Activated naive CD8-positive, alpha-beta T cell (primary cell): ENCODE results near the gene RYR3.

ENCODE experiments used
- H3K27ac Mint-ChIP-seq: one replicate; pipeline ENCODE4 v1.8.0; 2021; ENCODE audit warnings: mixed read lengths
- H3K27me3 Mint-ChIP-seq: one replicate; pipeline ENCODE4 v1.8.0; 2021; ENCODE audit warnings: mixed read lengths
- H3K36me3 Mint-ChIP-seq: one replicate; pipeline ENCODE4 v1.8.0; 2021; ENCODE audit warnings: mixed read lengths
- H3K4me1 Mint-ChIP-seq: one replicate; pipeline ENCODE4 v1.8.0; 2021; ENCODE audit warnings: low read depth, mixed read lengths
- H3K4me3 Mint-ChIP-seq: one replicate; pipeline ENCODE4 v1.8.0; 2021; ENCODE audit warnings: mild to moderate bottlenecking, mixed read lengths
- H3K9me3 Mint-ChIP-seq: one replicate; pipeline ENCODE4 v1.8.0; 2021; ENCODE audit warnings: low read depth, mixed read lengths

The RYR3 gene

DNA sequence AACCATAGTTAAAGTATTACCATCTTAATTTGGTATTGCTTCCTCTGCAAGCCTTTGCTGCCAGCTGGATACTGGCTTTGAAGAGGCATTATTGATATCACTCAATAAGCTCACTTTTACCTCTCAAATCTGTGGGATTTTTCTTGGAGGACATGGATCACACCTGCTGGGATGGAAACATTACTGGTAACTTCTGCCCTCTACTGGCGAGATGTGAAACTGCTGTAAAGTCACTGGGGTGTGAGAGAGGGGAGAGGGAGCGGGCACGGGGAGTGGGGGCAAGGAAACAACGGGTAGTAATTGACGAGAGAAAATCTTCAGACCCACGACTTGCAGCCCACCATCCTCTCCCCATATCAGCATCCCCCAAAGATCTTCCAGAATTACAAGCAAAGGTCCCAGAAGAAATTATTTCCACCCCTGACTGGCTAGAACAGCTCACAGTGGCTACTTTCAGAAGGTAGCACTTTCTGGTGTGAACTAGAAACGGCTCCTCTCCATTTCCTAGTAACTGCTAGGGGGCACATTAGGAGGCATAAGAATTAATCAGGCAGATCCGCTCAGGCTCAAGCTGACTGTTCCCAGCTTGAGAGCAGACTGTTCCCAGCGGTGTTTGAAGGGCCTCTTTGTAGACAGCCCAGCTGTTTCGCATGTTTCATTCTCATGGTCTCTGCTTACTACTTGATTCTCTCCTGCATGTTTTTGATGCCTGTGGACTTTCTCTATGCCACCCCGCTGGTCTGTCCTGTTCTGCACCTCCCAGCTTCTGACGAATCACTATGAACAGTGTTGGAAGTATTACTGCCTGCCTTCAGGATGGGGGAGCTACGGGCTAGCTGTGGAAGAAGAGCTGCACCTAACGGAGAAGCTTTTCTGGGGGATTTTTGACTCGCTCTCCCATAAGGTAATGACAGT, 427.2 kb downstream of the RYR3 start:
- Mint-ChIP-seq H3K36me3 (no peaks in the 10 kb centered on the region), H3K4me1 (no peaks in the 10 kb centered on the region), H3K9me3 (no peaks in the 10 kb centered on the region), H3K4me3 (no peak overlapping the region), H3K27me3 (peaks cover 2% of the 10 kb centered on the region), H3K27ac (no peak overlapping the region)

DNA sequence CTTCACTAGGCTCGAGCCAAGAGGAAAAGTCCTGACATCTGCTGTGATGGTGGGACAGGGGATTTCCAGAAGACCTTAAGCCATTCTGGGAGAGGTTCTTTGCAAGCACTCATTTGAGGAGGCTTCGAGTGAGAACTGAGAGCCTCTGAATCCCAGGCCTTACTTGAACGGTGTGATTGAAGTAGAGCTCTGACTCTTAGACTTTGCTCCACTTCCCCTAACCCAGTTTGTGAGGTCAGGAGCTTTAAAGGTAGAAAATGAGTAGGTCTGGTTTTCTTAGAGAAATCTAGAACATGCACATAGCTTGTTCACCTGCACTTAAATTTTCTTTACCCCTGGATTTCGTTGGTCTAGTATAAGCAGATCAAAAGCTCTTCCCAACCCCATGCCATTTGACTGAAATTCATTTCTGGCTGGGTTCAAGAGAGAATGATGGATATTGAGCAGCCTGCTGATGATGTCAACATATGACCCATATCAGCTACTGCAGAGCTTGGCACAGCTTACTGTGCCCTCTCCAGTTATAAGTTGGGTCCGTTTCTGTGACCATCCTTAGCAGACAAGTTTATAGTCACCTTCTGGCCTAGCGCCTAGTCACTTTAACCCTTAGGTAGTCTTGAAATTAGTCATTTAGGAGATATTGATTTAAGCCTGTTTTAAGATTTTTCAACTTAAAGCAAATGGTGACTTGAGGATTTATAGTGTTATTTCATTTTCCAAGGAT, 428.3 kb downstream of the RYR3 start:
- Mint-ChIP-seq H3K4me1 (no peaks in the 10 kb centered on the region), H3K27ac (no peak overlapping the region), H3K27me3 (peaks cover 2% of the 10 kb centered on the region), H3K36me3 (no peaks in the 10 kb centered on the region), H3K9me3 (no peaks in the 10 kb centered on the region), H3K4me3 (no peak overlapping the region)

- no peaks in the 10 kb centered on the region for H3K9me3 Mint-ChIP-seq
- no peaks in the 10 kb centered on the region for H3K4me1 Mint-ChIP-seq
- H3K36me3 Mint-ChIP-seq, result no peaks in the 10 kb centered on the region
- H3K27me3 Mint-ChIP-seq, result peaks cover 2% of the 10 kb centered on the region
- no peak overlapping the region for H3K4me3 Mint-ChIP-seq
- H3K27ac Mint-ChIP-seq, result no peak overlapping the region
These were observed 431.5 kb downstream of the RYR3 start for GRCh38 chr15:33742306-33742705.

- Mint-ChIP-seq H3K4me3 (no peak overlapping the region), H3K4me1 (no peaks in the 10 kb centered on the region), H3K27me3 (peaks cover under 1% of the 10 kb centered on the region), H3K9me3 (no peaks in the 10 kb centered on the region), H3K27ac (no peak overlapping the region), H3K36me3 (no peaks in the 10 kb centered on the region)
These were observed 432.0 kb downstream of the RYR3 start for GRCh38 chr15:33742800-33743199.

DNA sequence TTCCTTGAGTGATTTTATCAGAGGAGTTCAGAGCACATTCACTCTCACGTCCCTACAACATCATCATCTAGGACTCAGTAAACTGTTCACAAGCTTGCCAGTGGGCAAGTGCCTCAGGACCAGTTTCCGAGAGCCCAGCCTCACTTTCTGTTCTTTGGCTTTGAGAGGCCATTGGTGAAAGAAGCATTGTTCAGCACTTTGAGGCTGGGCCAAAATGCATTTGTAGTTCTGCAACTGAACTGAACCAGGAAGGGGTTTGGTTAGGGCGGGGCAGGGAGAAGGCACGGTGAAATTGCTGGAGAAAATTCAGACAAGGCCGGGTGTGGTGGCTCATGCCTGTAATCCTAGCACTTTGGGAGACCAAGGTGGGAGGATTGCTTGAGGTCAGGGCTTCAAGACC, 435.4 kb downstream of the RYR3 start:
- Mint-ChIP-seq H3K27me3 (no peaks in the 10 kb centered on the region), H3K4me1 (no peaks in the 10 kb centered on the region), H3K4me3 (no peak overlapping the region), H3K27ac (no peak overlapping the region), H3K9me3 (no peaks in the 10 kb centered on the region), H3K36me3 (no peaks in the 10 kb centered on the region)

DNA sequence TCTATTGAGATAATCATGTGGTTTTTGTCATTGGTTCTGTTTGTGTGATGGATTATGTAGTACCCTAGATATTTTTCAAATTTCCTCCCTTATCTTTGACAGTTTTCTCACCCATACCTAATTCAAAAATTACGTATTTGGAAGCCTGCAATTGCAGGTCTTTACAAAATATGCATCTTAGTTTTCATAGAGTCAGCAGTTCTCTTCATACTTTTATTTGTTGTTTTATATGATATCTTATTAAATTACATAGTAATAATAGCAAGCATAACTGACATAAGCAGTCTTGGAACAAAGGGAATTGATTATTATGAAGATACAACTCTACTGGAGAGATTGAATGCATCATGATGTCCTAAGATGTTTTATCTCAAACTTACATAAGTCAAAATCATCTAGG, 442.2 kb downstream of the RYR3 start:
- H3K27me3 Mint-ChIP-seq, result peaks cover 13% of the 10 kb centered on the region
- H3K36me3 Mint-ChIP-seq, result no peaks in the 10 kb centered on the region
- no peaks in the 10 kb centered on the region for H3K4me1 Mint-ChIP-seq
- H3K4me3 Mint-ChIP-seq, result no peak overlapping the region
- H3K9me3 Mint-ChIP-seq, result no peaks in the 10 kb centered on the region
- H3K27ac Mint-ChIP-seq, result no peak overlapping the region

- H3K9me3 Mint-ChIP-seq, result no peaks in the 10 kb centered on the region
- H3K36me3 Mint-ChIP-seq, result no peaks in the 10 kb centered on the region
- H3K27ac Mint-ChIP-seq, result no peak overlapping the region
- H3K4me3 Mint-ChIP-seq, result no peak overlapping the region
- H3K4me1 Mint-ChIP-seq, result no peaks in the 10 kb centered on the region
- peaks cover 16% of the 10 kb centered on the region for H3K27me3 Mint-ChIP-seq
These were observed 443.5 kb downstream of the RYR3 start for GRCh38 chr15:33754242-33754641.

- Mint-ChIP-seq H3K27ac (no peak overlapping the region), H3K36me3 (no peaks in the 10 kb centered on the region), H3K27me3 (peaks cover 23% of the 10 kb centered on the region), H3K9me3 (no peaks in the 10 kb centered on the region), H3K4me3 (no peak overlapping the region), H3K4me1 (no peaks in the 10 kb centered on the region)
These were observed 446.2 kb downstream of the RYR3 start for GRCh38 chr15:33756961-33757360.

DNA sequence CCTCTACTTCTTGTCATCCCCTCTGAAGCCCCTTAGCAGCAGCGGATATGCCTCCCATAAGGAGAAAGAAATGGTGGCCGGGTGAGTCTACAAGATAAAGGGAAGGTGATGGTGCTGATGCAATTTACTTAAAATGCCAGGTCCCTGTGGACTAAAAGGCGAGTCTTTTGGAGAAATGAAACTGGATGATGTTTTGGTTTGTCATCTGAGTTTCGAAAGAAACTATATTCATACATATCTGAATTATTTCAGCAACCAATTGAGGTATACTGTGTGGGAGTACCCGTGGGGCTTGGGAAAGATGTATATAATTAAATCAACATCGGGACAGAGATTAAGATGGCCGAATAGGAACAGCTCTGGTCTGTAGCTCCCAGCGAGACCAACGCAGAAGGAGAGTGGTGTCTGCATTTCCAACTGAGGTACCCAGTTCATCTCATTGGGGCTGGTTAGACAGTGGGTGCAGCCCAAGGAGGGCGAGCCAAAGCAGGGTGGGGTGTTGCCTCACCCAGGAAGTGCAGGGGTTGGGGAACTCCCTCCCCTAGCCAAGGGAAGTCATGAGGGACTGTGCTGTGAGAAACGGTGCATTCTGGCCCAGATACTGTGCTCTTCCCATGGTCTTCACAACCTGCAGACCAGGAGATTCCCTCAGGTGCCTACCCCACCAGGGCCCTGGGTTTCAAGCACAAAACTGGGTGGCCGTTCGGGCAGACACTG, 446.9 kb downstream of the RYR3 start:
- Mint-ChIP-seq H3K27me3 (peaks cover 23% of the 10 kb centered on the region), H3K4me1 (no peaks in the 10 kb centered on the region), H3K36me3 (no peaks in the 10 kb centered on the region), H3K27ac (no peak overlapping the region), H3K4me3 (no peak overlapping the region), H3K9me3 (no peaks in the 10 kb centered on the region)

- Mint-ChIP-seq H3K36me3 (no peaks in the 10 kb centered on the region), H3K27ac (no peak overlapping the region), H3K4me1 (no peaks in the 10 kb centered on the region), H3K9me3 (no peaks in the 10 kb centered on the region), H3K27me3 (peaks cover 2% of the 10 kb centered on the region), H3K4me3 (no peak overlapping the region)
These were observed 455.6 kb downstream of the RYR3 start for GRCh38 chr15:33766389-33766788.

- Mint-ChIP-seq H3K27me3 (no peaks in the 10 kb centered on the region), H3K4me1 (no peaks in the 10 kb centered on the region), H3K36me3 (no peaks in the 10 kb centered on the region), H3K27ac (no peak overlapping the region), H3K9me3 (no peaks in the 10 kb centered on the region), H3K4me3 (no peak overlapping the region)
These were observed 458.0 kb downstream of the RYR3 start for GRCh38 chr15:33768670-33769190.

DNA sequence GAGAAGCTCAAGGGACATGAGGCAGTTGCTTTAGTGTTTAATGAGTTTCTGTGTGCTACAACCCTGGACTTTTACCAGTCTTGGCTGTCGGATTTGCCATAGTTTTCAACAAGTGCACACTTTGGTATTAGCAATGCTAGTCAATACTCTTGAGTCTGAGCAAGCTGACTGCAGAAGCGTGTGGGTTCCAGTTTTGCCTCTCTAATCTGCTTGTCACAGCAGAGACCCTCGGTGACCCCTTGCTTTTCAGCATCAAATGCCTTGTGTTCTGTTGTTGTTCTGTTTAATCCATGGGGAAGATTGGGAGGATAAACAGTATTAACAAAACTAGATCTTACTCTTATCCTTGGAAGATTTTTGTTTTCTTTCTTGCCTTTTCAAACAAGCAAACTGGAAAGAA, 463.2 kb downstream of the RYR3 start:
- Mint-ChIP-seq H3K4me3 (no peak overlapping the region), H3K27me3 (peaks cover 2% of the 10 kb centered on the region), H3K27ac (no peak overlapping the region), H3K4me1 (no peaks in the 10 kb centered on the region), H3K9me3 (no peaks in the 10 kb centered on the region), H3K36me3 (no peaks in the 10 kb centered on the region)

DNA sequence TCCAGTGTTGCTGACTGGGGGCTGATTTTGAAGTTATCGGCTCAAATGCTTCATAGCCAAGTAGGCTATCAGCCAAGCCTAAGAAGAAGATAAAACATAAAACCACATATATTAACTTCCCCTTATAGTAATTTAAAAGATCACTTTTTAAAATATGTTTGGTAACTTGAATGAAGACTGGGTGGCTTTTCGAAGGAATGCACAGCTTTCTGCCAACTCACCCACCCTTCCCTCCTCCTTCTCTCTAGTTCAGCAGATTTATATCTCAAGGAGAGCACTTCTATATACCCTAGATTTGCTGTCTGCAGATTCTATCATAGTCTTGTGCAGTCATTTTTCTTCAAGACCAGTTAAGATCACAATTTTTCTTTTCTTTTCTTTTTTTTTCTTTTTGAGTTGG, 468.1 kb downstream of the RYR3 start:
- Mint-ChIP-seq H3K9me3 (no peaks in the 10 kb centered on the region), H3K36me3 (no peaks in the 10 kb centered on the region), H3K4me1 (no peaks in the 10 kb centered on the region), H3K4me3 (no peak overlapping the region), H3K27me3 (peaks cover 2% of the 10 kb centered on the region), H3K27ac (no peak overlapping the region)

GRCh38 chr15:33780011-33780768, 469.4 kb downstream of the RYR3 start:
- peaks cover 5% of the 10 kb centered on the region for H3K27me3 Mint-ChIP-seq
- H3K9me3 Mint-ChIP-seq, result no peaks in the 10 kb centered on the region
- H3K27ac Mint-ChIP-seq, result no peak overlapping the region
- no peaks in the 10 kb centered on the region for H3K4me1 Mint-ChIP-seq
- no peak overlapping the region for H3K4me3 Mint-ChIP-seq
- no peaks in the 10 kb centered on the region for H3K36me3 Mint-ChIP-seq
